ENCODE data around the gene ST8SIA5. TPM values are rescaled to one million over a fixed set of nuclear protein-coding genes. Genes with fewer than 3 reads are reported as not detected.

The ST8SIA5 gene
- polyA plus RNA-seq, 1 donor from 2014 or later, result 0.93 TPM

GRCh38 chr18:46624127-46624526 is 132.7 kb downstream of the ST8SIA5 start:
- H3K9ac ChIP-seq (ENCODE audit: low read length), result no peak overlapping the region
- H3K36me3 ChIP-seq (ENCODE audit: insufficient read depth, low read length), result no peaks in the 10 kb centered on the region
- no peak overlapping the region for H2AFZ ChIP-seq (ENCODE audit: low read depth, low read length)
- H3K79me2 ChIP-seq (replicated peaks; ENCODE audit: insufficient read depth, low read length), result no peaks in the 10 kb centered on the region
- no peak overlapping the region for H3K27ac ChIP-seq (ENCODE audit: low read length)
- no peaks in the 10 kb centered on the region for H4K20me1 ChIP-seq (ENCODE audit: insufficient read depth)
- TF ChIP-seq EP300 (conservative IDR thresholded peaks at IDR 0.05; ENCODE audit: poor library complexity, severe bottlenecking), result no peak
- TF ChIP-seq TAF1 (IDR thresholded peaks at IDR 0.05; ENCODE audit: low read depth), result no peak
- TF ChIP-seq CTCF (IDR thresholded peaks at IDR 0.05; ENCODE audit: poor library complexity, severe bottlenecking), result no peak
- TF ChIP-seq RAD21 (conservative IDR thresholded peaks at IDR 0.05), result no peak
- TF ChIP-seq REST (IDR thresholded peaks at IDR 0.05; ENCODE audit: borderline replicate concordance), result no peak
- no peak for TF ChIP-seq SMC3 (conservative IDR thresholded peaks at IDR 0.05; ENCODE audit: poor library complexity)
- no peak for TF ChIP-seq POLR2AphosphoS5 (IDR thresholded peaks at IDR 0.05)
- H3F3A ChIP-seq (ENCODE audit: insufficient read depth, low read length, poor library complexity, severe bottlenecking), result no peaks in the 10 kb centered on the region
- H3K9me3 ChIP-seq (ENCODE audit: low read length), result no peaks in the 10 kb centered on the region
- no peaks in the 10 kb centered on the region for H3K9me2 ChIP-seq (ENCODE audit: insufficient read depth, low read length)
- no peak overlapping the region for H3K4me3 ChIP-seq (ENCODE audit: low read length)
- H3K4me2 ChIP-seq (ENCODE audit: low read length), result no peak overlapping the region
- H3K27me3 ChIP-seq (ENCODE audit: insufficient read depth, low read depth, low read length), result no peaks in the 10 kb centered on the region

- Histone ChIP-seq H3K4me3 (ENCODE audit: low read length) (no peak overlapping the region), H2AFZ (ENCODE audit: low read depth, low read length) (no peak overlapping the region), H3K27ac (ENCODE audit: low read length) (no peak overlapping the region)
Measured at GRCh38 chr18:46623541-46623940, 133.3 kb downstream of the ST8SIA5 start.

More at GRCh38 chr18:46623541-46623940, 133.3 kb downstream of the ST8SIA5 start:
- no peak overlapping the region for H3K9ac ChIP-seq (ENCODE audit: low read length)
- no peaks in the 10 kb centered on the region for H3K27me3 ChIP-seq (ENCODE audit: insufficient read depth, low read depth, low read length)
- H3K9me2 ChIP-seq (ENCODE audit: insufficient read depth, low read length), result no peaks in the 10 kb centered on the region
- H3K9me3 ChIP-seq (ENCODE audit: low read length), result no peaks in the 10 kb centered on the region
- H3K4me2 ChIP-seq (ENCODE audit: low read length), result no peak overlapping the region
- H3K79me2 ChIP-seq (replicated peaks; ENCODE audit: insufficient read depth, low read length), result no peaks in the 10 kb centered on the region
- no peaks in the 10 kb centered on the region for H4K20me1 ChIP-seq (ENCODE audit: insufficient read depth)
- TF ChIP-seq TAF1 (IDR thresholded peaks at IDR 0.05; ENCODE audit: low read depth) (no peak), SMC3 (conservative IDR thresholded peaks at IDR 0.05; ENCODE audit: poor library complexity) (no peak), POLR2AphosphoS5 (IDR thresholded peaks at IDR 0.05) (no peak), CTCF (IDR thresholded peaks at IDR 0.05; ENCODE audit: poor library complexity, severe bottlenecking) (no peak), EZH2 (IDR thresholded peaks at IDR 0.05; ENCODE audit: borderline replicate concordance, insufficient read depth, low read length, poor library complexity, severe bottlenecking) (no peak), REST (IDR thresholded peaks at IDR 0.05; ENCODE audit: borderline replicate concordance) (no peak), EP300 (conservative IDR thresholded peaks at IDR 0.05; ENCODE audit: poor library complexity, severe bottlenecking) (no peak)
- no peaks in the 10 kb centered on the region for H3F3A ChIP-seq (ENCODE audit: insufficient read depth, low read length, poor library complexity, severe bottlenecking)
- no peaks in the 10 kb centered on the region for H3K36me3 ChIP-seq (ENCODE audit: insufficient read depth, low read length)

Data from neural cell (in vitro differentiated cells).